ENCODE measurements around the gene RAB7B.

DNA sequence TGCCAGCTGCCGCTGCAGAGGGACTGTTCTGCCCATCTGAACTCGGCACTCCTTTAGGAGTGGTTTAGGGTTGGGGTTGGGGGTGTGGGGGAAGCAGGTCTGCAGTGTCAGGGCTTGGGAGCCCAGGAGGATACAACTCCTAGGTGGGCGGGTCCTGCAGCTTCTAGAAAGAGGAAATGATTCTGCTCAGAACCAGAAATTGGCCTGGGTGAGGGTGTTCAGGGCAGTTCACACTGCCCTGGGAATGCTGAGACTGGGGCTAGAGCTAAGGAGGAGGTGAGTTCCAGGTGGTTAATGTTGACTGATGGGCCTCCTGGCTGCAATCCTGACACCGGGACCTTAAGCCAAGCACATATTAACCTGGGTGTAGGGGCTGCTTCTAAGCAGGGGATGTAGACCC, 55.2 kb downstream of the RAB7B start:
- TF ChIP-seq GATA2 (IDR thresholded peaks at IDR 0.05; ENCODE audit: low read depth, low read length) (no peak), GATA3 (IDR thresholded peaks at IDR 0.05; ENCODE audit: low read depth, low read length) (no peak)

Measured in SH-SY5Y (cell line).